ENCODE results near the gene PIGH.

DNA sequence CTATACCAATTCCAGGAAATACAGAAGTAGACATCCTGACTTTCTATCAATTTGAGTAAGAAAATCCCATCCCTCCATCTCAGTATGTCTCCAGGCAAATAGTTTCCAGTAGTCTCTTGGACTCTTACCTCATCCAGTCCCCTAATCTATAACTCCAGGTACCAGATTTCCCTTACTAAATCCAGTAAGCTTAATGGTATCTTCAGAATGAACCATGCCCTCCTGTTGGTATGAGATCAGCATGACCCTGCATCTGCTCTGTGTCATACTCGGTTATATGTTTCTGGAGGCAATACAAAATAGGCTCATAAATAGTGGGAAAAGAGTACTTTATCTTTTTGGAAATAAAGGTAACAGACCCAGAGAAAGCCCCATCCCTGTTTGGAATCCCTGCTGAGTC is 18.4 kb downstream of the PIGH start:
- TF ChIP-seq, protein P1, sequence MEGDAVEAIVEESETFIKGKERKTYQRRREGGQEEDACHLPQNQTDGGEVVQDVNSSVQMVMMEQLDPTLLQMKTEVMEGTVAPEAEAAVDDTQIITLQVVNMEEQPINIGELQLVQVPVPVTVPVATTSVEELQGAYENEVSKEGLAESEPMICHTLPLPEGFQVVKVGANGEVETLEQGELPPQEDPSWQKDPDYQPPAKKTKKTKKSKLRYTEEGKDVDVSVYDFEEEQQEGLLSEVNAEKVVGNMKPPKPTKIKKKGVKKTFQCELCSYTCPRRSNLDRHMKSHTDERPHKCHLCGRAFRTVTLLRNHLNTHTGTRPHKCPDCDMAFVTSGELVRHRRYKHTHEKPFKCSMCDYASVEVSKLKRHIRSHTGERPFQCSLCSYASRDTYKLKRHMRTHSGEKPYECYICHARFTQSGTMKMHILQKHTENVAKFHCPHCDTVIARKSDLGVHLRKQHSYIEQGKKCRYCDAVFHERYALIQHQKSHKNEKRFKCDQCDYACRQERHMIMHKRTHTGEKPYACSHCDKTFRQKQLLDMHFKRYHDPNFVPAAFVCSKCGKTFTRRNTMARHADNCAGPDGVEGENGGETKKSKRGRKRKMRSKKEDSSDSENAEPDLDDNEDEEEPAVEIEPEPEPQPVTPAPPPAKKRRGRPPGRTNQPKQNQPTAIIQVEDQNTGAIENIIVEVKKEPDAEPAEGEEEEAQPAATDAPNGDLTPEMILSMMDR (IDR thresholded peaks at IDR 0.05; ENCODE audit: poor library complexity) = no peak
- TF ChIP-seq EZH2 (IDR thresholded peaks at IDR 0.05; ENCODE audit: borderline replicate concordance) = no peak

All from hepatocyte (in vitro differentiated cells).